H1 (cell line): ENCODE data around the gene ABL2. TPM values are rescaled to one million over a fixed set of nuclear protein-coding genes. Genes with fewer than 3 reads are reported as not detected.

Experiments
- CTCF ChIA-PET: fragments of 300-600 bp; sonication (Branson Sonifier 250); formaldehyde crosslinking; loops from one replicate; lab custom pipeline; 2021; ENCODE audit not compliant: partially characterized antibody; lab: Charles Lee
- POLR2A ChIA-PET: fragments of 300-600 bp; sonication (Branson Sonifier 250); formaldehyde crosslinking; loops from one replicate; lab custom pipeline; 2021; ENCODE audit warnings: inconsistent platforms; ENCODE audit not compliant: partially characterized antibody; lab: Charles Lee
- DNase-seq, 2 experiments: peaks; one replicate each; pipeline versions ENCODE4 v3.0.0 to v3.0.0-alpha.2; 2010 to 2022; ENCODE audit warnings: low spot score in 2 of 2, low read depth in 1 of 2, mixed read lengths in 1 of 2
- FAIRE-seq: peaks from 2 replicates; lab custom pipeline; 2011; peaks lifted over from hg19 to GRCh38; lab: Jason Lieb, UNC
- H2AFZ ChIP-seq: 2 replicates; pipeline ENCODE4 v1.8.1; 2012; ENCODE audit warnings: low read length, inconsistent platforms
- H2AK5ac ChIP-seq: 2 replicates; pipeline ENCODE4 v1.6.1; 2013; ENCODE audit warnings: low read depth, low read length
- H2BK120ac ChIP-seq: replicated peaks from 2 replicates; pipeline ENCODE3; 2013; ENCODE audit warnings: low read depth, low read length, inconsistent platforms
- H2BK12ac ChIP-seq: 2 replicates; pipeline ENCODE4 v1.6.1; 2013; ENCODE audit warnings: low read depth, low read length
- H2BK15ac ChIP-seq: 2 replicates; pipeline ENCODE4 v1.6.1; 2013; ENCODE audit warnings: low read length
- H2BK20ac ChIP-seq: 2 replicates; pipeline ENCODE4 v1.6.1; 2013; ENCODE audit warnings: low read length
- H2BK5ac ChIP-seq: 2 replicates; pipeline ENCODE4 v1.6.1; 2013; ENCODE audit warnings: low read depth, low read length
- H3K14ac ChIP-seq: 2 replicates; pipeline ENCODE4 v1.6.1; 2013; ENCODE audit warnings: inconsistent platforms; ENCODE audit not compliant: insufficient read length
- H3K18ac ChIP-seq: 2 replicates; pipeline ENCODE4 v1.6.1; 2013; ENCODE audit warnings: low read length; ENCODE audit errors: extremely low read depth
- H3K23ac ChIP-seq: 2 replicates; pipeline ENCODE4 v1.6.1; 2013; ENCODE audit warnings: inconsistent platforms; ENCODE audit not compliant: insufficient read length
- H3K23me2 ChIP-seq: 2 replicates; pipeline ENCODE4 v1.6.1; 2013; ENCODE audit warnings: low read depth, low read length
- H3K27ac ChIP-seq: 2 replicates; pipeline ENCODE4 v1.6.1; 2011; ENCODE audit warnings: low read depth, low read length, inconsistent platforms
- H3K27me3 ChIP-seq, 4 experiments: replicated peaks in 1 of 4; 1 replicate in 1 of 4; 2 replicates in 3 of 4; pipeline versions ENCODE4 v1.6.1 to v1.8.1; 2011 to 2013; ENCODE audit warnings: low read length in 3 of 4, mild to moderate bottlenecking in 3 of 4, inconsistent platforms in 2 of 4, mixed read lengths in 2 of 4, moderate library complexity in 1 of 4; ENCODE audit not compliant: control insufficient read depth in 3 of 4, insufficient read depth in 3 of 4; ENCODE audit errors: extremely low read depth in 1 of 4
- H3K36me3 ChIP-seq, 4 experiments: 2 replicates each; pipeline versions ENCODE4 v1.6.1 to v1.8.1; 2011 to 2013; ENCODE audit warnings: mild to moderate bottlenecking in 4 of 4, low read length in 3 of 4, moderate library complexity in 2 of 4, control low read depth in 1 of 4, inconsistent platforms in 1 of 4; ENCODE audit not compliant: insufficient read depth in 4 of 4, control insufficient read depth in 2 of 4
- H3K4ac ChIP-seq: replicated peaks from 2 replicates; pipeline ENCODE3; 2013; ENCODE audit warnings: low read length, low read depth, mixed read lengths, inconsistent platforms; ENCODE audit not compliant: insufficient read length
- H3K4me1 ChIP-seq, 4 experiments: replicated peaks in 1 of 4; 1 replicate in 1 of 4; 2 replicates in 3 of 4; pipeline versions ENCODE4 v1.6.1 to v1.8.1; 2011 to 2013; ENCODE audit warnings: low read length in 3 of 4, inconsistent platforms in 2 of 4, mixed read lengths in 1 of 4; ENCODE audit not compliant: insufficient read depth in 4 of 4, control insufficient read depth in 3 of 4
- H3K4me2 ChIP-seq, 2 experiments: 2 replicates each; pipeline versions ENCODE4 v1.6.1 to v1.8.1; 2011 to 2013; ENCODE audit warnings: low read depth in 2 of 2, low read length in 2 of 2, control low read depth in 1 of 2, inconsistent platforms in 1 of 2, mild to moderate bottlenecking in 1 of 2; ENCODE audit not compliant: insufficient read depth in 1 of 2
- H3K4me3 ChIP-seq, 4 experiments: fragments of 200-600, 300-600 bp in 1 of 4; sonication (generic), shearing (Covaris generic), sonication (Bioruptor Twin) in 1 of 4; 2 replicates each; pipeline versions ENCODE4 v1.5.1 to v1.8.1; 2011 to 2016; ENCODE audit warnings: low read length in 4 of 4, low read depth in 3 of 4, control low read depth in 2 of 4, inconsistent platforms in 2 of 4, mild to moderate bottlenecking in 2 of 4, mixed read lengths in 1 of 4, moderate library complexity in 1 of 4; ENCODE audit not compliant: insufficient read depth in 2 of 4; ENCODE audit errors: extremely low read depth in 1 of 4
- H3K56ac ChIP-seq: replicated peaks from 2 replicates; pipeline ENCODE3; 2013; ENCODE audit warnings: low read depth, mild to moderate bottlenecking, mixed read lengths, low read length, inconsistent platforms; ENCODE audit not compliant: insufficient read length
- H3K79me1 ChIP-seq: 2 replicates; pipeline ENCODE4 v1.6.1; 2013; ENCODE audit warnings: low read depth, low read length, control low read depth
- H3K79me2 ChIP-seq, 2 experiments: 2 replicates each; pipeline versions ENCODE4 v1.6.1 to v1.8.1; 2012 to 2013; ENCODE audit warnings: low read length in 2 of 2, mild to moderate bottlenecking in 2 of 2, inconsistent platforms in 1 of 2; ENCODE audit not compliant: insufficient read depth in 2 of 2, control insufficient read depth in 1 of 2
- H3K9ac ChIP-seq, 4 experiments: replicated peaks in 1 of 4; 1 replicate in 1 of 4; 2 replicates in 3 of 4; pipeline versions ENCODE4 v1.6.1 to v1.8.1; 2011 to 2013; ENCODE audit warnings: low read depth in 3 of 4, low read length in 3 of 4, control low read depth in 2 of 4, mild to moderate bottlenecking in 2 of 4, moderate library complexity in 2 of 4, inconsistent platforms in 1 of 4; ENCODE audit errors: extremely low read depth in 1 of 4
- H3K9me3 ChIP-seq, 2 experiments: 2 replicates each; pipeline versions ENCODE4 v1.6.1 to v1.8.1; 2012 to 2013; ENCODE audit warnings: mild to moderate bottlenecking in 2 of 2, moderate library complexity in 2 of 2, control low read depth in 1 of 2, inconsistent platforms in 1 of 2, low read depth in 1 of 2, low read length in 1 of 2, mixed read lengths in 1 of 2; ENCODE audit not compliant: insufficient read depth in 2 of 2
- H4K20me1 ChIP-seq, 2 experiments: replicated peaks in 1 of 2; 2 replicates each; pipeline versions ENCODE3 to v1.8.1; 2011 to 2013; ENCODE audit warnings: inconsistent platforms in 2 of 2, low read length in 2 of 2, mild to moderate bottlenecking in 1 of 2; ENCODE audit not compliant: insufficient read depth in 2 of 2, control insufficient read depth in 1 of 2
- H4K5ac ChIP-seq: 2 replicates; pipeline ENCODE4 v1.6.1; 2013; ENCODE audit warnings: low read length, low read depth, mixed read lengths, inconsistent platforms; ENCODE audit not compliant: insufficient read length
- H4K8ac ChIP-seq: 2 replicates; pipeline ENCODE4 v1.8.0; 2013; ENCODE audit warnings: mild to moderate bottlenecking, moderate library complexity, low read length, inconsistent platforms; ENCODE audit not compliant: insufficient read depth; ENCODE audit errors: extremely low read depth
- H4K91ac ChIP-seq: replicated peaks from 2 replicates; pipeline ENCODE3; 2013; ENCODE audit warnings: low read length, mixed read lengths, inconsistent platforms; ENCODE audit not compliant: insufficient read length
- CTBP2 ChIP-seq: IDR thresholded peaks from 2 replicates; pipeline ENCODE4 v1.7.0; 2011; ENCODE audit warnings: borderline replicate concordance, mild to moderate bottlenecking, moderate library complexity, mixed read lengths, low read length; ENCODE audit not compliant: insufficient read depth, insufficient read length
- GABPA ChIP-seq: IDR thresholded peaks from 2 replicates; pipeline ENCODE4 v1.6.1; 2011; ENCODE audit warnings: mild to moderate bottlenecking, low read length, moderate library complexity, borderline replicate concordance; ENCODE audit not compliant: insufficient read depth
- GTF2F1 ChIP-seq: IDR thresholded peaks from 2 replicates; pipeline ENCODE4 v1.6.1; 2012; ENCODE audit warnings: low read depth, low read length, improper control_type of control experiment, borderline replicate concordance
- JUND ChIP-seq: IDR thresholded peaks from 2 replicates; pipeline ENCODE4 v1.6.1; 2011; ENCODE audit warnings: mild to moderate bottlenecking, improper control_type of control experiment, low read length
- KDM5A ChIP-seq: fragments of 200-600 bp; IDR thresholded peaks from 2 replicates; pipeline ENCODE4 v1.7.1; 2012; ENCODE audit warnings: mild to moderate bottlenecking, low read length, inconsistent platforms, mixed read lengths
- POLR2AphosphoS5 ChIP-seq: IDR thresholded peaks from 2 replicates; pipeline ENCODE4 v1.6.1; 2011; ENCODE audit warnings: low read depth, low read length
- WGBS, 2 experiments: shearing (Covaris generic) in 1 of 2; methylation state at CpG; one replicate each; pipeline versions ENCODE4 v1.1.6 to v1.1.7; 2013 to 2015; ENCODE audit warnings: low lambda C conversion rate in 2 of 2, mixed read lengths in 2 of 2, inconsistent platforms in 1 of 2, low coverage in 1 of 2, missing lambda C conversion rate in 1 of 2; ENCODE audit not compliant: insufficient replicate concordance in 2 of 2, insufficient coverage in 1 of 2, insufficient read length in 1 of 2; ENCODE audit errors: extremely low coverage in 1 of 2, missing lambda C conversion rate in 1 of 2; 5-methylcytosine and 5-hydroxymethylcytosine counted together
- polyA plus RNA-seq, 7 experiments: library from polyadenylated mRNA; depleted of rRNA in 3 of 7; stranded (reverse) in 5 of 7; unstranded in 2 of 7; fragments of >200 nt in 5 of 7; fragments of 200-250 nt in 2 of 7; gene quantifications; 1 replicate in 5 of 7; 2 replicates in 1 of 7; 4 replicates in 1 of 7; pipeline versions ENCODE4 v1.2.1 to v1.2.3, GENCODE V29; 2011 to 2013; ENCODE audit warnings: missing spikeins in 2 of 7, mixed read lengths in 2 of 7
- total RNA-seq: library from RNA; stranded (reverse); fragmentation: NEBNext Ultra II Directional; extraction: Animal tissue kit (Norgen Biotek cat#: 25700); gene quantifications from 2 replicates; pipeline ENCODE4 v1.2.1, GENCODE V29; 2021
- TF ChIP-seq, protein P1 (sequence below), 3 experiments: IDR thresholded peaks; 1 replicate in 2 of 3; 2 replicates in 1 of 3; pipeline versions ENCODE4 v1.5.1 to v1.6.1; 2011; ENCODE audit warnings: low read length in 3 of 3, mild to moderate bottlenecking in 3 of 3, inconsistent platforms in 2 of 3, low read depth in 1 of 3, moderate library complexity in 1 of 3; ENCODE audit not compliant: insufficient read depth in 1 of 3; ENCODE audit errors: control extremely low read depth in 1 of 3

ABL2 gene
- total and polyA plus RNA-seq, 2 of the 8 experiments (the other 6 are each of a cell fraction or from before 2014, with no cell fraction given), result 4.5 to 19.1 TPM

DNA sequence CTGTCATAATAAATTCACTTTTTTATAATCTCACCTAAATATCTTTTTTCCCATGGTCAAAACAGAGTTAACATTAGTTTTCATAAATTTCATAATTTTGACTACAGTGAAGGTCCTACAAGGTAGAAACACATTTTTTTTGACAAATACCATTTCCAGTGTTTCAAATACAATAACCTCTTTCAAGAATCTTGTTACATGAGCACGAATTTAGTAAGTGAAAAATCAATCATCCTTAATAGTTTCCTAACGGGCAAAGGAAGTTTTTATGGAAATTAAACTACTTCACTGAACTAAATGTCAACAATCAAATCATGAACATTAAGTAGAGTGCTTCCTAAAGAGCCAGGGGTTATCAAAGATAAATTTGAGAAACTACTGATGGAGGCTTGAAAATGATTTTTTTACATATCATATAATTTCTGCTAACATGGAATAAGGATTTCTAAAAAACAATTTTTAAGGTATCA lies 35.4 kb downstream of the ABL2 start:
- FAIRE-seq, result no peak
- H2BK12ac ChIP-seq, result no peak overlapping the region
- H2BK120ac ChIP-seq, result no peak overlapping the region
- no peak overlapping the region for H3K27ac ChIP-seq
- WGBS, 2 experiments, result 84% methylated on average over 2 of the region's 2 CpGs; no CpG with 5 or more reads in 1 of the 2 experiments
- H4K5ac ChIP-seq, result no peak overlapping the region
- H3K23ac ChIP-seq, result no peak overlapping the region
- no peak overlapping the region for H3K4ac ChIP-seq
- peaks cover 0 to 41% of the 10 kb centered on the region in 2 experiments; a peak in 2 of 4 replicates for H3K79me2 ChIP-seq
- H2BK15ac ChIP-seq, result no peak overlapping the region
- no peak overlapping the region for H2AFZ ChIP-seq
- H3K14ac ChIP-seq, result no peak overlapping the region
- H3K27me3 ChIP-seq, result no peaks in the 10 kb centered on the region
- no peak overlapping the region for H4K8ac ChIP-seq
- no peak overlapping the region for H2BK5ac ChIP-seq
- no peak overlapping the region for H3K18ac ChIP-seq
- no peak overlapping the region for H3K4me3 ChIP-seq
- H2BK20ac ChIP-seq, result no peak overlapping the region
- DNase-seq, result no peak
- H2AK5ac ChIP-seq, result no peak overlapping the region
- no peak overlapping the region for H4K91ac ChIP-seq
- H3K9me3 ChIP-seq, result no peaks in the 10 kb centered on the region
- no peak for TF ChIP-seq JUND
- TF ChIP-seq KDM5A, result no peak
- no peak for TF ChIP-seq CTBP2
- TF ChIP-seq POLR2AphosphoS5, result no peak
- TF ChIP-seq GABPA, result no peak
- no peak for TF ChIP-seq GTF2F1
- TF ChIP-seq, protein P1, sequence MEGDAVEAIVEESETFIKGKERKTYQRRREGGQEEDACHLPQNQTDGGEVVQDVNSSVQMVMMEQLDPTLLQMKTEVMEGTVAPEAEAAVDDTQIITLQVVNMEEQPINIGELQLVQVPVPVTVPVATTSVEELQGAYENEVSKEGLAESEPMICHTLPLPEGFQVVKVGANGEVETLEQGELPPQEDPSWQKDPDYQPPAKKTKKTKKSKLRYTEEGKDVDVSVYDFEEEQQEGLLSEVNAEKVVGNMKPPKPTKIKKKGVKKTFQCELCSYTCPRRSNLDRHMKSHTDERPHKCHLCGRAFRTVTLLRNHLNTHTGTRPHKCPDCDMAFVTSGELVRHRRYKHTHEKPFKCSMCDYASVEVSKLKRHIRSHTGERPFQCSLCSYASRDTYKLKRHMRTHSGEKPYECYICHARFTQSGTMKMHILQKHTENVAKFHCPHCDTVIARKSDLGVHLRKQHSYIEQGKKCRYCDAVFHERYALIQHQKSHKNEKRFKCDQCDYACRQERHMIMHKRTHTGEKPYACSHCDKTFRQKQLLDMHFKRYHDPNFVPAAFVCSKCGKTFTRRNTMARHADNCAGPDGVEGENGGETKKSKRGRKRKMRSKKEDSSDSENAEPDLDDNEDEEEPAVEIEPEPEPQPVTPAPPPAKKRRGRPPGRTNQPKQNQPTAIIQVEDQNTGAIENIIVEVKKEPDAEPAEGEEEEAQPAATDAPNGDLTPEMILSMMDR (IDR thresholded peaks at IDR 0.05; ENCODE audit: control extremely low read depth in 1 of 3, insufficient read depth in 1 of 3, low read depth in 1 of 3, low read length in 3 of 3), result no peak
- no peaks in the 10 kb centered on the region for H4K20me1 ChIP-seq
- CTCF ChIA-PET, result interaction anchor here (0.7 to 2.6 kb wide), 15 partner anchors 9 to 172 kb away, joined by 3 to 14 read pairs (median 4); no protein-coding TSS in a partner anchor
- H3K4me1 ChIP-seq, result no peaks in the 10 kb centered on the region
- no peak overlapping the region for H3K4me2 ChIP-seq
- H3K56ac ChIP-seq, result no peak overlapping the region
- POLR2A ChIA-PET, result interaction anchor here (1.3 kb wide), 1 partner anchor 13 kb away, joined by 4 read pairs; no protein-coding TSS in a partner anchor
- H3K23me2 ChIP-seq, result no peaks in the 10 kb centered on the region
- H3K9ac ChIP-seq, result no peak overlapping the region
- H3K36me3 ChIP-seq, result no peaks in the 10 kb centered on the region
- no peaks in the 10 kb centered on the region; the same call in 1 of the 2 replicates for H3K79me1 ChIP-seq
